Measurements from ENCODE around the gene HOGA1.

Gene HOGA1

DNA sequence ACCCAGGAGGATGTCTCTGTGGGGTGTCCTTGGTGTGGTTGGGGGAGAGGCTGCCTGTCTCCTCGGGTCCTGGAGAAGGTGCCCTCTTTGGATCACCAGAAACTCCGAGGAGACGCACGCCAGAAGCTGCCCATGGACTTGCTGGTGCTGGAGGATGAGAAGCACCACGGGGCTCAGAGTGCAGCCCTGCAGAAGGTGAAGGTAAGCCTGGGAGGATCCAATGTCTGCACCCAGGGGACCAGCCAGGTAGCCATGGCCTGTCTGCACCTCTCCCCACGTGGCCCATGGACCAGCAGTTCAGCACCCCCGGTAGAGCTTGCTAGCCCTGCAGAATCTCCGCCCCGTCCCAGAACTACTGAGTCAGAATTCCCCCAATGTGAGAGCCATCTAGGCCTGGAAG, 6.5 kb upstream of the HOGA1 start:
- DNase-seq = no peak

DNA sequence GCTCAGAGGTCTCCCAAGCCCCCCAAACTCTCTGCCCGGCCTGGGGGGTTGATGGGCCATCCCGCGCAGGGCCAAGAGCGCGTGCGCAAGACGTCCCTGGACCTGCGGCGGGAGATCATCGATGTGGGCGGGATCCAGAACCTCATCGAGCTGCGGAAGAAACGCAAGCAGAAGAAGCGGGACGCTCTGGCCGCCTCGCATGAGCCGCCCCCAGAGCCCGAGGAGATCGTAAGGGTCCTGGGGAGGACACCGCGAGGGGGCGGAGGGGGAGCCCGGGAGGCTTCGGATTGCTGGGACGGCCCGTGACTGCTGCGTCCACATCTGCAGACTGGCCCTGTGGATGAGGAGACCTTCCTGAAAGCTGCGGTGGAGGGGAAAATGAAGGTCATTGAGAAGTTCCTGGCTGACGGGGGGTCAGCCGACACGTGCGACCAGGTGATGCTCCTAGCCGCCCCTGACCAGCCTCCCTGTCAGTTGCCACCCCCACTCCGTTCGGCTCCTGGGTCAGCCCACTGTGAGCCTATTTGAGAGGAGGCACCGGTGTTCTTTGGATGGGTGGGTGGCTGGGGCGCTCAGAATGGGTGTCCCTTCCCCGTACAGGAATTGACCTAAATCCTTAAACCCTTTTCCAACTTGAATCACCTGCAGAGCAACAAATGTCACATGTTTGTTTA, 5.9 kb upstream of the HOGA1 start:
- DNase-seq = no peak

DNA sequence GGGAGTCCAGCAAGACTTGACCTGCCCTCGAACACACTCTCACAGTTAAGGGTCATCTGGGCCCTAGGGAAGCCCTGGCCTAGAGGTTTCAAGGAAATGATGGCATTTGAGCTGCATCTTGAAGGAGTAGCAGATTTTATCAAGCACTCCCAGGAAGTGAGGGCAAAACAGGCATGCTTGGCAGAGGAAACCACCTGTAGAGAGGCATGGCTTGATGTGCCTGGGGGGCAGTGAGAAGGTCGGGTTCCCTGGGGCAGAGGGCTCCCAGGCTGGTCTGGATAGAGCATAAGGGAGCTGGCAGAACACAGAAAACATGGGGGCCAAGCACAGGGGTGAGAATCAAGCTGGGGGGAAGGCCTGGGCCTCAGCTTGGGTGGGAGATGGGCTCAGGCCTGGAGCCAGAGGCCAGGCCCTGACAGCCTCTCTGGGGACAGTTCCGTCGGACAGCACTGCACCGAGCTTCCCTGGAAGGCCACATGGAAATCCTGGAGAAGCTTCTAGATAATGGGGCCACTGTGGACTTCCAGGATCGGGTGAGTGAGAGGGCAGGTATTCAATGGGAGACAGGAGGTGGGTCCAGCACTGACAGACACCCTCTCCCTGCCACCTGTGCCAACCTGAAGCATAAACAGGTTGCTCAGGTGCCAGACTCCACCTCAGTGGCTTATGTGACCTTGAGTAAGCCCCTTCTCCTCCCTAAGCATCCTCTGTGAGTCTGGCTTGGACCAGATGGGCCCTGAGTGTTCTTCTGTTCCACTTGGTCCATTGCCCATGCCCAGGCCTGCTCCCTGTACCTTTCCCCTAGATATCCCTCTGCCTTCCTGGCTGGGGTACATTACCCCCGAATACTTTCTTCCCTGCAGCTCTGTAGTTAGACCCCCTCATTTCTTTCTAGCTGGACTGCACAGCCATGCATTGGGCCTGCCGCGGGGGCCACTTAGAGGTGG, 3.5 kb upstream of the HOGA1 start:
- DNase-seq = no peak

DNA sequence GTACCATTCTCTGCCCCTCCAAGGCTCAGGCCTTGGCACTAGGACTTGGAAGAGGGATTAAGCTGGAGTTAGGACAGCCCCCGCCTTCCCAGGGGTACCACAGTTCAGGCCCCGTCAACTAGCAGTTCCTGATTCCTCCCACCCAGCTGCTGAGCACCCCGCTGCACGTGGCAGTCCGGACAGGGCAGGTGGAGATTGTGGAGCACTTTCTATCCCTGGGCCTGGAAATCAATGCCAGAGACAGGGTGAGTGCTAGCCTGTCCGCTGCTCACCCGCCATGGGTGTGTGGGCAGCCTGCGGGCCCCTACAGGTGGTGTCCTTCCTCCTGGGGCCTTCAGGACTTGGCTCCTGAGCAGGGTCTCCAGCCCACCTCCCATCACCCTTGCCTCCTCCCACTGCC, 2.0 kb upstream of the HOGA1 start:
- no peak for DNase-seq

DNA sequence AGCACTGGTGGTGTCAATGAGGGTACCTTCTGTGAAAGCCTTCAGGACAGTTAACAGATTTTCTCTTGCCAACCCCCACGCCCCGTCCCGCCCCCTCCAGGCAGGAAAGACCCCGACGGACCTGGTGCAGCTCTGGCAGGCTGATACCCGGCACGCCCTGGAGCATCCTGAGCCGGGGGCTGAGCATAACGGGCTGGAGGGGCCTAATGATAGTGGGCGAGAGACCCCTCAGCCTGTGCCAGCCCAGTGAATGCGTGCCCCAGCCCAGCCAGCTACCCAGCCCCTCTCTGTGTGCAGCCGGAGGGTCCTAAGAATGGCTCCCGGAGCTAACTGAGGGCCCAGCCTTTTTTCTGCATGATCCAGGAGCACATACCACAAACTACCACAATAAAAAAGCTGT, 713 bp upstream of the HOGA1 start:
- DNase-seq = no peak

DNA sequence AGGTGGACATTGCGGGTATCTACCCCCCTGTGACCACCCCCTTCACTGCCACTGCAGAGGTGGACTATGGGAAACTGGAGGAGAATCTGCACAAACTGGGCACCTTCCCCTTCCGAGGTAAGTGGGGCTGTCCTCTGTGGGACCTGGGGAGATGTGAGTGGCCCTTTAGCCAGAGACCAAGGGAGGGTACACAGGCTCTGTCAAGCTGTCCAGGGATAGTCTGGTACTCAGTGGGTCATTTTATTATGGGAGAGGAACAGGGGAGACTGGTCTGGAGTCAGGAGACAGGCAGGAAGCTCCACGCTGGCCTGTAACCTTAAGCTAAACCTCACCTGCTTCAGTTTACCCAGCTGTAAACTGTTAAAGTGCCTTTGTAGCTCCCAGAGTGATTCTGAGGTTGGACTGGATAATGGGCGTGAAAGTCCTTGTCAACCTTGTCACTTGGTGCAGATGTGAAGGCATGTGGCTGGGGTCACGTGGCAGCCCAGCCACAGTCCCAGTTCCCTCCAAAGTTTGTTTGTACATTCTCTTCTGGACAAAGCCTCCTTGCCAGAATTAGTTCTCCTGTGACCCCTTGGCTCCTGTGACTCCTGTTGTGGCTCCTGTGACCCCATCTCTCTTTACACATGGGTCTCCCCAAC, 729 bp downstream of the HOGA1 start:
- no peak for DNase-seq

DNA sequence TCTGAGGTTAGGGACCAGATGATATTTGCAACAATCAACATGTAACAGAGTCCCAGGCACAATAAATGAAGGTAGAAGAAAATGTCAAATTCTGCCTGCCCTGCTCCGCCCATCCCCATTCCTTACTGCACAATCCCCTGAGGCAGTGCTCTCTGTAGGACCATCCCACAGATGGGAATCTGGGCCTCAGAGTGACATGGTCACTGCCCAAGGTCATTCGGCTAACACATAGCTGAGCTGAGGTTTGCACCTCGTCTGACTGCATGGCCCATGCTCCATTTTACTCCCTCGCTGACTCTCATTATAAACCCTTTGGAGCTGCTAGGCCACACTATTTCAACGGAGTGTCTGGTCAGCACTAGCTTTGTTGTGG, 1.2 kb downstream of the HOGA1 start:
- no peak for DNase-seq

DNA sequence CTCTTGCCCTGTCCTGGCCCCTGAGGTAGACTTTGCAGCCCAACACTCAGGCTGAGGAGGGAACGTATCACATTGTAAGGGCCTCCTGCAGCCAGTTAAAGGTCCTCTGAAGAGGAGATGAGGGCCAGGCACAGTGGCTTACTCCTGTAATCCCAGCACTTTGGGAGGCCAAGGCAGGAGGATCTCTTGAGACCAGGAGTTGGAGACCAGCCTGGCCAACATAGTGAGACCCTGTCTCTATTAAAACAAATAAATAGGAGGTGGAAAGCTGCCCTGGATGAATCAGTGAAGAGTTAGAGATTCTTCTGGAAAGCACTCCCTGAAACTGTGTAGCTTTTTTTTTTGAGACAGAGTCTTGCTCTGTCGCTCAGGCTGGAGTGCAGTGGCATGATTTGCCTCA, 3.0 kb downstream of the HOGA1 start:
- no peak for DNase-seq

DNA sequence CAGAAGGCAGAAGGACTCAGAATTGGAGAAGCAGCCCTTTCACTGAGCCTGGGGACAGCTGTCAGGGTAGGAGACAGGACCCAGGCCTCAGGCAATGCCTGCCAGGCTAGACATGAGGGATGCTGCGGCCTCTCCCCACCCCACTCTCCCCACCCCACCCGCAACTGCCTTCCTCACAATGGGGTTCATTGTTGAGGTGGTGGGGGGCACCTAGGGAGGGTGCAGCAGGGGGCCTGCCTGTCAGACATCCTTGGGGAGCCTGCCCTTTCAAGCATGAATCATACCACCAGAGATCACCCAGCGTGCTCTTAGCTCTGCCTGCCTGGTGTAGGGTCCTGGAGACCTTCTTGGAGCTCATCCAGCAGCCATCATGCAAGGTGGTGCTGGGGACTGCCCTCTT, 5.3 kb downstream of the HOGA1 start, which contains the start of gene C10orf62:
Gene C10orf62, plus strand, starts transcription at position 243 of the 400 bp plus-strand sequence. CDS start 177 bp downstream, outside the sequence.
- peak in 5 of 58 donors; percentile 3 to 48 (median 21) for DNase-seq

DNA sequence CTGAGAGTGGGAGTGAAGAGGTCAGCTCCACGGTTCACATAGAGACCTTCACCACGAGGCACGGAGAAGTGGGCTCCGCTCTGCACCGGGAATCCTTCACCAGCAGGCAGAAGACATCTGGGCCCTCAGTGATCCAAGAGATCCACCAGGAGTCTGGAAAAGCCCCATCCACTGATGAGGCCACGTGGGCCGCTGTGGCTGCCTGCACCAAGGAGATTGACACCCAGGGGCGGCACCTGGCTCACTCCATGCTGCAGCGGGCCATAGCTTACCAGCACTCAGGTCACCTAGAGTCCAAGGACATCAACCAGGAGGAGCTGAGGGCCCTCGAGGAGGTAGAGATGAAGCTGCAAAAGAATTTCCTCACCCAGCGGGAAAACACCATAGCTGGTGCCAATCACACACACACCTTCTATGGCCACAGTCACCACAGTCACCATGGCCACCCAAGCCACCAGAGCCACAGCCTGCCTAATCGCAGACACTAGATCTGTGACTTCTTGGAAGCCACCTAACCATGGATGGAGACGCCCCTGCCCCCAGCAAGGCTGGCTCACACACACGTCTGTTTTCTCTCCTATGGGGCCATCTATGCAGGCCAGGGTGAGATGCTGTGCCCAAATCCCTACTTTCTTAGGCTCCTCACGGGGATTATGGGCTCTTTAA, 6.0 kb downstream of the HOGA1 start:
- DNase-seq = no peak

DNA sequence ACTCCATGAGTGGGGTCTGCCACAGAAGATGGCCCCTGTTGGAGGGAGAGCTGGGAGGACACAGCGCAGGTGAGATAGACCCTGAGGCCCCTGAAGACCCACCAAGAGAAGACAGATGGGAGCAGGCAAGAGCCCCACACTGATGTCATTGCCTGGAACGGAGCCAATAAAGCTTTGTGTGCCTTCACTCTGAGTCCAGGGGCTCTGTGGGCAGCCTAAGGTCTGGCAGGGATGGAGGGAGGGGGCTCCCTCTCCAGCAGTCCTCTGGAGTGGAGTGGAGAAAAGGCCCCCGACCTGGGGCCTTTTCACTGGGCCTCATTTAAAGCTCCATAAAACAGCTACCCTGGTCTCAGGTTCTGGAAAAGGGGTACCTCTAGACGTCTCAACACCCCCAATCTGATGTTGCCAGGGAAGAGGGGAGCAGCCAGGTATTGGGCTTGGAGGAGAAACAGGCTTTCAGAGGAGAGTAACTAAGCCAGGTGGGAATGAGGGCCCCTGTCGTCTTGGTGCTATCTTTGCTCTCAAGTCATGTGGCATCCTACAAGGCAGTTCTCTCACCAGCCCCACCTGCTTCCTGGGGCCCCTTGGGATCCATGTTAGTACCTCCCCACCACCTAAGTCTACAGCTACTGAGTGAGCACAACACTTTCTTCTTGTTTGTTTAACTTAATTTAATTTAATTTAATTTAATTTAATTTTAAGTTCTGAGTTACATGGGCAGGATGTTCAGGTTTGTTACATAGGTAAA, 6.7 kb downstream of the HOGA1 start:
- no peak for DNase-seq

DNA sequence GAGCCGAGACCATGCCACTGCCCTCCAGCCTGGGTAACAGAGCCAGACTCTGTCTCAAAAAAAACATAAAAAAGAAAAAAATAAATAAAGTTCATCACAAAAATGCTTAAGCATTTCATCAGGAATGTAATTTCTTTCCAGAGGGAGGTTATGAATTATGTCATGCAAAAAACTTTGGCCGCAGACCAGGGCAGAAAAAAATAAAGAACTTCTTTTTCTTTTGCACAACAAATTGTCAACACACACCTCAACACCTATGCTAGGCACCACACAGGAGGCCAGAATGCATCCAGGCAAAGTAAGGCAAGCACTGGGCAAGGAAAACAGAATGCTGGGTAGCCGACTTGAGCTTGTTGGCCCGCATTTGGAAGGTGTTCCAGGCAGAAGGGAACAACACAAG, 9.2 kb downstream of the HOGA1 start:
- DNase-seq = no peak

DNA sequence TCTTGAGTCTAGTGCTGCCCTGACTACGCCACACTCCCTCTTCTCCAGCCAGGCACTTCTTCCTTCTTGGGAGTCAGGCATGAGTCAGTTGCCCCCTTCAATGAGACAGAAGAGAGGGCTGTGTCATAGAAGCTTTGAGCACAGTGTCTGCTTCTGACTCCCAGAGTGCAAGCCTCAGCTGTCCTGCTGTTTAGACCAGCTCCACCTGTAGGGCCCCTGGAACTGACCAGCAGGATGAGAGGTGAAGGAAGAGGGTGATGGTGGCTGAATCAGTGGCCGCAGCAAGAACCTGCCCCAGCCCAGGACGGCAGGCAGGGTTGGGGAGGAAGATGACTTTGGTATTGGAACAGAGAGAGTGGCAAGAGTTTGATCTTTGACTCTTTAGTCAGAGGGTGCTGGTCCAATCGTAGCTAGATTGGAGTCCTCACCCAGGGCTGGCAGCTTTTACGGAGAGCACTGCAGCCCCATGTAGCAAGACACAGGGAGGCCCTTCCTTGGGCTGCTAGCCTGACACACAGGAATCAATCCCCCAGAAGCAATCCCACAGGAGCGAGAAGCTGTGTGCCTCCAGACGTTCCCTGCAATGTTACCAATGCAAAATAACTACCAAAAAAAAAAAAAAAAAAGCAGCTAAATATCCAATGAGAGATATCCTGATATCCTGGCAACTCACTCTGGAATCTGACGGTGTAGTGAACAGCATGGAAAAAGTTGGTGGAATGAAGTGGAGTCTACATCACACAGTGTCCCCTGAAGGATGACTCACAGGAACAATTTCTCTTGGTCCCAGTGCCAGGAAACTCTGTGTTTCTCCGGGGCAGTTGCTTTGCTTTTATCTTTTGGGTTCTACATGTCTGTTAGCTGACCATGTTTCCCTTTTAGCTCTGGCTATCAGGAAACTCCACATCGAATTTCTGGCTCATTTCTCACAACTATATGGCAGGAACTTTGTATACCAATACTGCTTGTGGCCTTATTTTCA, 12.2 kb downstream of the HOGA1 start:
- peak in 4 of 58 donors; percentile 7 to 43 (median 13) for DNase-seq

DNA sequence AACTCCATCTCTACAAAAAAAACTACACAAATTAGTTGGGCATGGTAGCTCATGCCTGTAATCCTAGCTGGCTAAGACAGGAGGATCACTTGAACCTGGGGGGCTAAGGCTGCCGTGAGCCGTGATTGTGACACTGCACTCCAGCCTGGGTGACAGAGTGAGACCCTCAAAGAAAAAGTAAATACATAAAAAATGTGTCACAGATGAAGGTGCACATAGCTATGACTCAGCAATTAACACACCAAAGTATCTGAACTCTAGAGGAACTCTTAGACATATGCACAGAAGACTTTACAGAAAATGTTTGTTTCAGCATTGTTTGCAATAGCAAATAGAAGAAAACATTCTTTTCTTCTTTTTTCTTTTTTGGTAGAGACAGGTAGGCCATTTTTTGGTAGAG, 13.6 kb downstream of the HOGA1 start:
- no peak for DNase-seq

DNA sequence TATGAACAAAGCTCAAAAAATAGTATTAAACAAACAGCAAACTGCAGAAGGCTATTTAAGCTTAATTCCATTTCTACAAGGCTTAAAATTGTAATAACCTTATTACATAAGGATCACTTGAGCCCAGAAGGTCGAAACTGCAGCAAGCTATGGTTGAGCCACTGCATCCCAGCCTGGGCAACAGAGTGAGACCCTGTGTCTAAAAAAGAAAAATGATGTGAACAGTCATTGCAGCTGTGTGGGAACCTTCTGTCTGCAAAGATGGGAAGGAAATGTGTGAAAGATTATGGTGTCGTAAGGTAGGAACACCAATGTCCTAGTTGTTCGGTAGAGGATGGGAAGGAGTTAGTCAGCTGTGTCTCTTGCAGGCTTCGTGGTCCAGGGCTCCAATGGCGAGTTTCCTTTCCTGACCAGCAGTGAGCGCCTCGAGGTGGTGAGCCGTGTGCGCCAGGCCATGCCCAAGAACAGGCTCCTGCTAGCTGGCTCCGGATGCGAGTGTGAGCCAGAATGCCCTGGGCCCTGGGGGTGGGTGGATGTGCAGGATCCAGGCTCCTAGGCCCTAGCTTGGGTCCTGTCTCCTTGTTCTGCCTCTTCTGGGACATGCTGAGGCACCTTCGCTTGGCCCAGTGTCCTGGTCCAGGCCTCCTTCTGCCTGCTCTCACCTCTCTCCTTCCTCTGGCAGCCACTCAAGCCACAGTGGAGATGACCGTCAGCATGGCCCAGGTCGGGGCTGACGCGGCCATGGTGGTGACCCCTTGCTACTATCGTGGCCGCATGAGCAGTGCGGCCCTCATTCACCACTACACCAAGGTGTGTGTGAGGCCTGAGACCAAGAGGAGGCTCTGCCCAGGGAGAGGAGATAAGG, 14.4 kb downstream of the HOGA1 start:
- DNase-seq = no peak

DNA sequence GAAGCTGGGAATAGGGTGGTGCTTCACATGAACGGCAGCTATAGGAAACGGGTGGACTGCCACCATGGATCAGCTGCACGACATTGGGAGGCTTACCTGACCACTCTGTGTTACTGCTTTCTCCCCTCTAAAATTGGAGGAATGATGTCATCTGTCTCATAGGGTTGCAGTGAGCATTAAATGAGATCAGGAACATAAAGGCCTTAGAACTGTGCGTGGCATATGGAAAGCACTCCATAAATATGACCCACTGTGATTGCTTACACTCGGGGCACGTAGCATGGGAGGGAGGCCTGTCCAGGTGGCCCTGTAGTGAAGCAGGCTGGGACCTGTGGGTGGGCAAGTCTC, 15.1 kb downstream of the HOGA1 start:
- DNase-seq = no peak

DNA sequence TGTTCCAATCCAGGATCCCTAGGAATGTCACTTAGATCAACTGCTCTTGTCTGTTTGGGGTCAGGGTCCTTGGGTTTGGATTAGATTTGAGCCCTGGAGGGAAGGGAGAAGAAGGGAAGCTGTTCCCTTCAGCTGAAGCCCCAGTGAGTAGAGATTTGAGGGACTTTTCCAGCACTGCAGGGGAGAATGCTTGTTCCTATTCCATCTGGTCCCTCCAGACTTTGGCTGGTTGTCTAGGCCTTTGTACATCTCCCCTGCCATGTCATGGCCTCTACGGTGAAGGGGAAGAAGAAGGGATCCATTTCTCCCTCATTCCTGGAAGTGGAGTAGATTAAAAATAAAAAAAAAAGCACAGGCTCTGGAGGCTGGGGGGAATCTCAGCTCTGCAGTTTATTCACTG, 16.4 kb downstream of the HOGA1 start:
- DNase-seq = no peak

Data from anterior cingulate cortex (tissue), 58 donors.